Type B pancreatic cell (in vitro differentiated cells): ENCODE measurements around the gene DEFB126. TPM values are rescaled to one million over a fixed set of nuclear protein-coding genes. Genes with fewer than 3 reads are reported as not detected.
"Not testable (repeated sequence)": the region's sequence is repeated elsewhere in the genome, so short reads cannot be mapped to it uniquely, and the experiment has no call there.

Experiments
- DNase-seq: peaks from one replicate; pipeline ENCODE4 v3.0.0; 2021; ENCODE audit warnings: mixed read lengths; ENCODE audit not compliant: unreplicated experiment; ENCODE audit errors: extremely low spot score
- H3K27ac Mint-ChIP-seq: 2 replicates; pipeline ENCODE4 v1.8.0; 2021; ENCODE audit warnings: mild to moderate bottlenecking, mixed read lengths
- H3K27me3 Mint-ChIP-seq: 2 replicates; pipeline ENCODE4 v1.8.0; 2021; ENCODE audit warnings: mixed read lengths
- H3K36me3 Mint-ChIP-seq: 2 replicates; pipeline ENCODE4 v1.8.0; 2021; ENCODE audit warnings: mixed read lengths
- H3K4me1 Mint-ChIP-seq: one replicate; pipeline ENCODE4 v1.8.0; 2021; ENCODE audit warnings: mixed read lengths; ENCODE audit not compliant: unreplicated experiment
- H3K4me3 Mint-ChIP-seq: 2 replicates; pipeline ENCODE4 v1.8.0; 2021; ENCODE audit warnings: mild to moderate bottlenecking, mixed read lengths
- H3K9me3 Mint-ChIP-seq: 2 replicates; pipeline ENCODE4 v1.8.0; 2021; ENCODE audit warnings: mixed read lengths
- CTCF ChIP-seq: fragments of 200-600 bp; sonication (generic); conservative IDR thresholded peaks from 2 replicates; pipeline ENCODE4 v1.5.0; 2021; ENCODE audit warnings: antibody characterized with exemption, mild to moderate bottlenecking
- long read RNA-seq: library from polyadenylated mRNA; unstranded; transcript quantifications from one replicate; pipeline ENCODE4 v2.0.0, GENCODE V29; 2020
- total RNA-seq: library from RNA; stranded (reverse); gene quantifications from 2 replicates; pipeline ENCODE4 v1.2.1, GENCODE V29; 2021; ENCODE audit warnings: low replicate concordance

DEFB126 gene
- not detected in 2 replicates for total RNA-seq
- long read RNA-seq: 0 reads

GRCh38 chr20:142290-142689 is at the start of gene DEFB126:
Gene DEFB126 (plus strand): TSS chr20:142590. CDS start chr20:142629, 39 bp downstream.
- Mint-ChIP-seq H3K4me1 (no peaks in the 10 kb centered on the region), H3K4me3 (no peak within 1 kb of the TSS), H3K27ac (no peak within 1 kb of the TSS), H3K27me3 (peaks cover 56% of the 10 kb centered on the region), H3K36me3 (no peaks in the 10 kb centered on the region), H3K9me3 (peaks cover 5% of the 10 kb centered on the region)
- DNase-seq: no peak
- TF ChIP-seq CTCF: no peak

GRCh38 chr20:93641-94040 is 48.7 kb upstream of the DEFB126 start:
- Mint-ChIP-seq H3K36me3 (no peaks in the 10 kb centered on the region), H3K27ac (no peak overlapping the region), H3K4me1 (no peaks in the 10 kb centered on the region), H3K9me3 (peaks cover 20% of the 10 kb centered on the region), H3K4me3 (no peak overlapping the region), H3K27me3 (peaks cover 26% of the 10 kb centered on the region)
- TF ChIP-seq CTCF: no peak
- DNase-seq: no peak

GRCh38 chr20:95215-95614 is 47.2 kb upstream of the DEFB126 start:
- Mint-ChIP-seq H3K4me1 (no peaks in the 10 kb centered on the region), H3K9me3 (peaks cover 20% of the 10 kb centered on the region), H3K27me3 (peaks cover 30% of the 10 kb centered on the region), H3K36me3 (no peaks in the 10 kb centered on the region), H3K27ac (no peak overlapping the region), H3K4me3 (no peak overlapping the region)
- no peak for DNase-seq
- no peak for TF ChIP-seq CTCF

GRCh38 chr20:97691-98090 is 44.7 kb upstream of the DEFB126 start:
- H3K36me3 Mint-ChIP-seq, DNase-seq, H3K27ac Mint-ChIP-seq, H3K4me3 Mint-ChIP-seq, H3K4me1 Mint-ChIP-seq: not testable (repeated sequence)
- Mint-ChIP-seq H3K27me3 (peaks cover 26% of the 10 kb centered on the region), H3K9me3 (peaks cover 20% of the 10 kb centered on the region)

GRCh38 chr20:101975-102374 is 40.4 kb upstream of the DEFB126 start:
- peaks cover 1% of the 10 kb centered on the region for H3K9me3 Mint-ChIP-seq
- DNase-seq: no peak
- H3K27ac Mint-ChIP-seq: no peak overlapping the region
- H3K4me3 Mint-ChIP-seq: no peak overlapping the region
- no peak for TF ChIP-seq CTCF
- no peaks in the 10 kb centered on the region for H3K4me1 Mint-ChIP-seq
- peaks cover 40% of the 10 kb centered on the region for H3K27me3 Mint-ChIP-seq
- H3K36me3 Mint-ChIP-seq: no peaks in the 10 kb centered on the region

- Mint-ChIP-seq H3K36me3 (no peaks in the 10 kb centered on the region), H3K4me1 (no peaks in the 10 kb centered on the region), H3K4me3 (no peak overlapping the region), H3K27me3 (peaks cover 48% of the 10 kb centered on the region), H3K27ac (no peak overlapping the region), H3K9me3 (no peaks in the 10 kb centered on the region)
- DNase-seq: no peak
- no peak for TF ChIP-seq CTCF
These were observed 38.9 kb upstream of the DEFB126 start for GRCh38 chr20:103456-103855.
